Transverse colon (tissue), 4 donors: ENCODE results near the gene TDP2. TPM values are rescaled to one million over a fixed set of nuclear protein-coding genes. Genes with fewer than 3 reads are reported as not detected.

Experiments used
- DNase-seq: peaks from one replicate; pipeline ENCODE4 v3.0.0-alpha.2; 2019
- H3K27ac ChIP-seq, 4 donors: fragments of 200-600 bp; sonication (generic); 2 replicates each; pipeline ENCODE4 v1.5.1; 2016 to 2018; ENCODE audit warnings: inconsistent platforms in 4 of 4
- H3K27me3 ChIP-seq: fragments of 200-600 bp; sonication (generic); 2 replicates; pipeline ENCODE4 v1.5.1; 2017; ENCODE audit warnings: inconsistent platforms
- H3K36me3 ChIP-seq, 4 donors: fragments of 200-600 bp; sonication (generic); 2 replicates each; pipeline ENCODE4 v1.5.1; 2017 to 2019; ENCODE audit warnings: inconsistent platforms in 4 of 4
- H3K4me1 ChIP-seq, 4 donors: fragments of 200-600 bp; sonication (generic); 2 replicates each; pipeline ENCODE4 v1.5.1; 2017 to 2020; ENCODE audit warnings: inconsistent platforms in 4 of 4
- H3K4me3 ChIP-seq, 4 donors: fragments of 200-600 bp; sonication (generic); 1 replicate in 1 of 4; 2 replicates in 3 of 4; pipeline versions ENCODE4 v1.5.1 to v1.6.1; 2017 to 2019; ENCODE audit warnings: inconsistent platforms in 4 of 4
- H3K9me3 ChIP-seq, 2 donors: fragments of 200-600 bp; sonication (generic); 2 replicates each; pipeline ENCODE4 v1.5.1; 2017 to 2019; ENCODE audit warnings: inconsistent platforms in 2 of 2
- EP300 ChIP-seq: sonication (generic); formaldehyde crosslinking; IDR thresholded peaks from one replicate; pipeline ENCODE4 v1.6.1; 2017; ENCODE audit warnings: antibody characterized with exemption, low read depth
- POLR2A ChIP-seq: fragments of 450-650 bp; IDR thresholded peaks from one replicate; pipeline ENCODE4 v1.6.1; 2016; ENCODE audit warnings: antibody characterized with exemption, mild to moderate bottlenecking, moderate library complexity
- POLR2AphosphoS5 ChIP-seq, 3 donors: sonication (generic); formaldehyde crosslinking; IDR thresholded peaks; one replicate each; pipeline ENCODE4 v1.6.1; 2016; ENCODE audit warnings: antibody characterized with exemption in 3 of 3
- WGBS, 2 donors: methylation state at CpG; one replicate each; pipeline ENCODE4 v1.1.5; 2018; ENCODE audit warnings: low coverage in 1 of 2; 5-methylcytosine and 5-hydroxymethylcytosine counted together
- in situ Hi-C, 4 donors: fragments of 200-750 bp; cut with MboI; loops; one replicate each; pipeline versions ENCODE4 v1.15.0 to v1.15.1; 2017; ENCODE audit warnings: low sequenced_read_pairs in 3 of 4, low pct_ligation_motif_present in 1 of 4, low pct_unique_long_range_greater_than_20kb in 1 of 4
- intact Hi-C: fragments of 100-400 bp; cut with DNase I; formaldehyde crosslinking; loops from one replicate; pipeline ENCODE4 v1.15.1; 2023; ENCODE audit warnings: low total_unique reads
- total RNA-seq, 4 donors: library from RNA; depleted of rRNA; stranded (reverse); fragments of >200 nt; gene quantifications; one replicate each; pipeline ENCODE4 v1.1.0, GENCODE V29; 2016
- TF ChIP-seq, protein P1 (sequence below), 5 experiments: fragments of 200-600 bp in 3 of 5; fragments of 450-650 bp in 2 of 5; sonication (generic) in 3 of 5; IDR thresholded peaks; 1 replicate in 2 of 5; 2 replicates in 3 of 5; pipeline ENCODE4 v1.5.1; 2016 to 2017; ENCODE audit warnings: antibody characterized with exemption in 5 of 5, inconsistent platforms in 3 of 5, mild to moderate bottlenecking in 2 of 5, moderate library complexity in 1 of 5

The TDP2 gene
- total RNA-seq, 4 donors from 2014 or later, result 48.4 to 292 (median 151) TPM

DNA sequence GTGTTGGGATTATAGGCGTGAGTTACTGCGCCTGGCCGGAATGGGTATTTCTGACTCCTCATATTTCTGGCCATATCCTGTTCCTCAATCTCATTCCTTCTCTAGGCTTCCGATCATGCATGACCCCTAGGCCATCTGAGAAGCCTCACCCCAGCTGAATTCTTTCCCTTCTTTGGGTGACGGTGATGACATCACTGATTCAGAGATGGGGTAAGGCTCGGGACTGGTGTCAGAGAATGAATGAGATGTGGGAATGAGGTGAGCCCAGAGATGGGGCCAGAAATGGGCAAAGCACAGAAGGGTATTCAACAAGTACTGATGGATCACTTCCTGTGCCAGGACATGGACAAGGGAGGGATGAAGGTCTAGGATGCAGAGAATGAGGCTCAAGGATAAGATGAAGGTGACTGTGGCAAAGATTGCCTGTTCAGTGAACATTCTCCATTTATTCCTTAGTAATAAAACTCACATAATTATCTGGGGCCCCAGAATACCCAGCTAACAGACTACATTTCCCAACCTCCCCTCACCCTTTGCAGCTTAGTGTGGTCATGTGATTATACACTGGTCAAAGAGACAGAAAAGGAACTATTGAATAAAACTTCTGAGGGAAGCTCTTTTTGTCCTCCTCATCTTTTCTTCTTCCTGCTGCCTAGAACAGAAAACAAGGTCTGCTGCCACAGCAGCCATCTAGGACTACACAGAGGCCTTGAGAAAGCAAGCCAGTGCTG is 60.3 kb downstream of the TDP2 start:
- H3K27me3 ChIP-seq, result no peaks in the 10 kb centered on the region
- no peaks in the 10 kb centered on the region for H3K9me3 ChIP-seq
- no peaks in the 10 kb centered on the region for H3K4me1 ChIP-seq
- TF ChIP-seq, protein P1, sequence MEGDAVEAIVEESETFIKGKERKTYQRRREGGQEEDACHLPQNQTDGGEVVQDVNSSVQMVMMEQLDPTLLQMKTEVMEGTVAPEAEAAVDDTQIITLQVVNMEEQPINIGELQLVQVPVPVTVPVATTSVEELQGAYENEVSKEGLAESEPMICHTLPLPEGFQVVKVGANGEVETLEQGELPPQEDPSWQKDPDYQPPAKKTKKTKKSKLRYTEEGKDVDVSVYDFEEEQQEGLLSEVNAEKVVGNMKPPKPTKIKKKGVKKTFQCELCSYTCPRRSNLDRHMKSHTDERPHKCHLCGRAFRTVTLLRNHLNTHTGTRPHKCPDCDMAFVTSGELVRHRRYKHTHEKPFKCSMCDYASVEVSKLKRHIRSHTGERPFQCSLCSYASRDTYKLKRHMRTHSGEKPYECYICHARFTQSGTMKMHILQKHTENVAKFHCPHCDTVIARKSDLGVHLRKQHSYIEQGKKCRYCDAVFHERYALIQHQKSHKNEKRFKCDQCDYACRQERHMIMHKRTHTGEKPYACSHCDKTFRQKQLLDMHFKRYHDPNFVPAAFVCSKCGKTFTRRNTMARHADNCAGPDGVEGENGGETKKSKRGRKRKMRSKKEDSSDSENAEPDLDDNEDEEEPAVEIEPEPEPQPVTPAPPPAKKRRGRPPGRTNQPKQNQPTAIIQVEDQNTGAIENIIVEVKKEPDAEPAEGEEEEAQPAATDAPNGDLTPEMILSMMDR (IDR thresholded peaks at IDR 0.05), result no peak
- in situ Hi-C loops, result no loop called here
- DNase-seq, result no peak
- H3K36me3 ChIP-seq, result no peaks in the 10 kb centered on the region
- H3K27ac ChIP-seq, result no peak overlapping the region
- no peak overlapping the region for H3K4me3 ChIP-seq
- intact Hi-C loops, result no loop called here
- 94% methylated on average over 6 of the region's 6 CpGs; no CpG with 5 or more reads in 1 of the 2 donors for WGBS, 2 donors

DNA sequence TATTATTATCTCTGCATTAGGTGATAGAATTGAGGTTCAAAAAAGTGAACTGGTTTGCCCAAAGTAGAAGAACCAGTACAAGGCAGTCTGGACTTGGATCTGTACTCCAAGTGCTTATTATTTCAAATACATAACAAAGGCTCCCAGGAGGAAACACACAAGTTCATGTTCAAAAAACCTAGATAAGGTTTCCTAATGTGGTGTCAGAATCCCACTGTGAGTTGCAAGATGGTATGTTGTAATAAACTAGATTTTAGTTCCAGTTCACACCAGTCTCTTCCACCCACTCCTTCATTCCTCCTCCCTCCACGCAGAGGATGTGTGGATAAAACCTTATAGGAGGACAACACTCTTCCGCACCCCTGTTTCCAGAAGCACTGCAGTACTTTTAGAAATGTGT is 63.5 kb downstream of the TDP2 start:
- no peak for DNase-seq
- 86 to 89% methylated on average over 2 of the region's 2 CpGs for WGBS, 2 donors
- Histone ChIP-seq H3K27me3 (no peaks in the 10 kb centered on the region), H3K9me3 (no peaks in the 10 kb centered on the region), H3K36me3 (no peaks in the 10 kb centered on the region), H3K27ac (no peak overlapping the region), H3K4me3 (no peak overlapping the region), H3K4me1 (no peaks in the 10 kb centered on the region)
- TF ChIP-seq POLR2A (no peak), EP300 (no peak), POLR2AphosphoS5 (IDR thresholded peaks at IDR 0.05) (no peak)
- TF ChIP-seq, protein P1 (IDR thresholded peaks at IDR 0.05), result no peak
- in situ Hi-C loops, result no loop called here
- intact Hi-C loops, result no loop called here

DNA sequence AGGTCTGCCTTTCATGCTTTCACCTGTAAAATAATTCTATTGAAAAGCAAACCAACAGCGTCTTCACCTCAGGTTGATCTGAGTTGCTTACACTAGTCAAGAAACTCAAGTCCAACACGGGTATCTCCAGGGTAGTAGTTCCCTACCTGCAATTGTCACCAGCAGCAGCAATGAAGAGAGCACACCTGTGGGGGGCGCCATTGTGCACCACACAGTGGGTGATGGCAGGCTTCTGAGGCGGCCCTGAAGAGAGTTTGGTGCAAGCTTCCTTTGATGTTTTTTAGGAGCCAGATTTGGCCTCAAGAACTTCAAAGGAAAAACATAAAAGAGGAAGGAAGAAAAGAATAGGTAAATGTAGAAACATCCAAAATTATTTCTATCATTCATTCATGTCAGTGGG is 65.8 kb downstream of the TDP2 start:
- no peak for TF ChIP-seq POLR2AphosphoS5 (IDR thresholded peaks at IDR 0.05)
- TF ChIP-seq POLR2A, result no peak
- TF ChIP-seq, protein P1 (IDR thresholded peaks at IDR 0.05), result no peak
- no peak for TF ChIP-seq EP300
- WGBS, 2 donors, result 60 to 66% methylated on average over 1 to 4 of the region's 4 CpGs
- Histone ChIP-seq H3K4me3 (no peak overlapping the region), H3K9me3 (no peaks in the 10 kb centered on the region), H3K36me3 (no peaks in the 10 kb centered on the region), H3K27me3 (no peaks in the 10 kb centered on the region), H3K27ac (no peak overlapping the region), H3K4me1 (no peaks in the 10 kb centered on the region)
- intact Hi-C loops (no loop called here), in situ Hi-C loops (no loop called here)
- no peak for DNase-seq

Other genes with a start within 250 kb of the TDP2 start
- gene GPLD1, start 177.3 kb downstream of the TDP2 start, total RNA-seq, result 1 to 10 TPM in 3 of 4 donors, under 1 TPM in 1; 0.96 to 5.2 (median 1.4) TPM
- gene ALDH5A1, start 171.9 kb downstream of the TDP2 start, total RNA-seq, result 10 to 100 TPM in 1 of 4 donors, 1 to 10 TPM in 3; 4.1 to 12.1 (median 7.9) TPM
- gene KIAA0319, start 20.7 kb downstream of the TDP2 start, total RNA-seq, result 1 to 10 TPM in 1 of 4 donors, under 1 TPM in 3; 0.37 to 2.6 (median 0.67) TPM
- gene ACOT13, start 178 bp upstream of the TDP2 start, total RNA-seq, result 10 to 100 TPM in 2 of 4 donors, 1 to 10 TPM in 2; 5.6 to 16.8 (median 11.2) TPM
- gene C6orf62, start 52.3 kb upstream of the TDP2 start, total RNA-seq, result 10 to 100 TPM; 29.9 to 64.3 (median 40.9) TPM
- 10 to 100 TPM in 3 of 4 donors, 1 to 10 TPM in 1; 8.2 to 45.7 (median 23.2) TPM for gene GMNN, start 108.0 kb upstream of the TDP2 start, total RNA-seq
- not detected for gene ARMH2, start 132.0 kb upstream of the TDP2 start, total RNA-seq